OCI-LY1 (cell line): ENCODE data around the gene FGD1.
"Not testable (repeated sequence)": the region's sequence is repeated elsewhere in the genome, so short reads cannot be mapped to it uniquely, and the experiment has no call there.

ENCODE experiments used
- EZH2 ChIP-seq: fragments of 200-600 bp; sonication (generic), shearing (Covaris generic); IDR thresholded peaks from 2 replicates; pipeline ENCODE4 v1.8.0; 2017; ENCODE audit warnings: borderline replicate concordance, mixed run types, mild to moderate bottlenecking, antibody characterized with exemption, low read length, moderate library complexity, mixed read lengths
- TF ChIP-seq, protein P1 (sequence below): fragments of 200-600 bp; sonication (generic), shearing (Covaris generic); IDR thresholded peaks from 2 replicates; pipeline ENCODE4 v1.5.1; 2017; ENCODE audit warnings: mild to moderate bottlenecking, antibody characterized with exemption, low read length, moderate library complexity, mixed read lengths

DNA sequence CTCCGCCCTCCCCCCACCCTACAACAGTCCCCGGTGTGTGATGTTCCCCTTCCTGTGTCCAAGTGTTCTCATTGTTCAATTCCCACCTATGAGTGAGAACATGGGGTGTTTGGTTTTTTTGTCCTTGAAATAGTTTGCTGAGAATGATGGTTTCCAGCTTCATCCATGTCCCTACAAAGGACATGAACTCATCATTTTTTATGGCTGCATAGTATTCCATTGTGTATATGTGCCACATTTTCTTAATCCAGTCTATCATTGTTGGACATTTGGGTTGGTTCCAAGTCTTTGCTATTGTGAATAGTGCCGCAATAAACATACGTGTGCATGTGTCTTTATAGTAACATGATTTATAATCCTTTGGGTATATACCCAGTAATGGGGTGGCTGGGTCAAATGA, 46.2 kb upstream of the FGD1 start:
- TF ChIP-seq, protein P1, sequence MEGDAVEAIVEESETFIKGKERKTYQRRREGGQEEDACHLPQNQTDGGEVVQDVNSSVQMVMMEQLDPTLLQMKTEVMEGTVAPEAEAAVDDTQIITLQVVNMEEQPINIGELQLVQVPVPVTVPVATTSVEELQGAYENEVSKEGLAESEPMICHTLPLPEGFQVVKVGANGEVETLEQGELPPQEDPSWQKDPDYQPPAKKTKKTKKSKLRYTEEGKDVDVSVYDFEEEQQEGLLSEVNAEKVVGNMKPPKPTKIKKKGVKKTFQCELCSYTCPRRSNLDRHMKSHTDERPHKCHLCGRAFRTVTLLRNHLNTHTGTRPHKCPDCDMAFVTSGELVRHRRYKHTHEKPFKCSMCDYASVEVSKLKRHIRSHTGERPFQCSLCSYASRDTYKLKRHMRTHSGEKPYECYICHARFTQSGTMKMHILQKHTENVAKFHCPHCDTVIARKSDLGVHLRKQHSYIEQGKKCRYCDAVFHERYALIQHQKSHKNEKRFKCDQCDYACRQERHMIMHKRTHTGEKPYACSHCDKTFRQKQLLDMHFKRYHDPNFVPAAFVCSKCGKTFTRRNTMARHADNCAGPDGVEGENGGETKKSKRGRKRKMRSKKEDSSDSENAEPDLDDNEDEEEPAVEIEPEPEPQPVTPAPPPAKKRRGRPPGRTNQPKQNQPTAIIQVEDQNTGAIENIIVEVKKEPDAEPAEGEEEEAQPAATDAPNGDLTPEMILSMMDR = not testable (repeated sequence)
- not testable (repeated sequence) for TF ChIP-seq EZH2
